HEK293T (cell line): Measurements from ENCODE around the gene PKN1.

ENCODE experiments used
- ELF4 ChIP-seq: fragments of 450-650 bp; IDR thresholded peaks from 2 replicates; pipeline ENCODE4 v1.6.1; 2017; ENCODE audit warnings: antibody characterized with exemption
- FOXK2 ChIP-seq: fragments of 450-650 bp; IDR thresholded peaks from 2 replicates; pipeline ENCODE4 v1.6.1; 2016; ENCODE audit warnings: mild to moderate bottlenecking
- FOXM1 ChIP-seq: fragments of 450-650 bp; IDR thresholded peaks from 2 replicates; pipeline ENCODE4 v1.6.1; 2017; ENCODE audit warnings: mild to moderate bottlenecking, borderline replicate concordance
- L3MBTL2 ChIP-seq: fragments of 450-650 bp; conservative IDR thresholded peaks from 2 replicates; pipeline ENCODE4 v1.6.1; 2016; ENCODE audit warnings: mild to moderate bottlenecking
- NFRKB ChIP-seq: fragments of 450-650 bp; IDR thresholded peaks from 2 replicates; pipeline ENCODE4 v1.6.1; 2016; ENCODE audit warnings: mild to moderate bottlenecking, moderate library complexity
- SP1 ChIP-seq: fragments of 450-650 bp; IDR thresholded peaks from 2 replicates; pipeline ENCODE4 v1.6.1; 2017
- SUZ12 ChIP-seq: fragments of 450-650 bp; IDR thresholded peaks from 2 replicates; pipeline ENCODE4 v1.6.1; 2016; ENCODE audit warnings: mild to moderate bottlenecking
- TARDBP ChIP-seq: fragments of 450-650 bp; IDR thresholded peaks from 2 replicates; pipeline ENCODE4 v1.6.1; 2016

- TF ChIP-seq FOXM1 (no peak), NFRKB (no peak), SP1 (no peak), SUZ12 (no peak), FOXK2 (no peak), L3MBTL2 (no peak), ELF4 (no peak), TARDBP (no peak)
Measured at GRCh38 chr19:14440049-14440448, 6.9 kb downstream of the PKN1 start.
